H1 (cell line): Measurements from ENCODE around the gene AHRR. TPM values are rescaled to one million over a fixed set of nuclear protein-coding genes. Genes with fewer than 3 reads are reported as not detected.

ENCODE experiments used
- CTCF ChIA-PET: fragments of 300-600 bp; sonication (Branson Sonifier 250); formaldehyde crosslinking; loops from one replicate; lab custom pipeline; 2021; ENCODE audit not compliant: partially characterized antibody; lab: Charles Lee
- POLR2A ChIA-PET: fragments of 300-600 bp; sonication (Branson Sonifier 250); formaldehyde crosslinking; loops from one replicate; lab custom pipeline; 2021; ENCODE audit warnings: inconsistent platforms; ENCODE audit not compliant: partially characterized antibody; lab: Charles Lee
- DNase-seq, 2 experiments: peaks; one replicate each; pipeline versions ENCODE4 v3.0.0 to v3.0.0-alpha.2; 2010 to 2022; ENCODE audit warnings: low spot score in 2 of 2, low read depth in 1 of 2, mixed read lengths in 1 of 2
- FAIRE-seq: peaks from 2 replicates; lab custom pipeline; 2011; peaks lifted over from hg19 to GRCh38; lab: Jason Lieb, UNC
- H2AFZ ChIP-seq: 2 replicates; pipeline ENCODE4 v1.8.1; 2012; ENCODE audit warnings: low read length, inconsistent platforms
- H2AK5ac ChIP-seq: 2 replicates; pipeline ENCODE4 v1.6.1; 2013; ENCODE audit warnings: low read depth, low read length
- H2BK120ac ChIP-seq: replicated peaks from 2 replicates; pipeline ENCODE3; 2013; ENCODE audit warnings: low read depth, low read length, inconsistent platforms
- H2BK12ac ChIP-seq: 2 replicates; pipeline ENCODE4 v1.6.1; 2013; ENCODE audit warnings: low read depth, low read length
- H2BK15ac ChIP-seq: 2 replicates; pipeline ENCODE4 v1.6.1; 2013; ENCODE audit warnings: low read length
- H2BK20ac ChIP-seq: 2 replicates; pipeline ENCODE4 v1.6.1; 2013; ENCODE audit warnings: low read length
- H2BK5ac ChIP-seq: 2 replicates; pipeline ENCODE4 v1.6.1; 2013; ENCODE audit warnings: low read depth, low read length
- H3K14ac ChIP-seq: 2 replicates; pipeline ENCODE4 v1.6.1; 2013; ENCODE audit warnings: inconsistent platforms; ENCODE audit not compliant: insufficient read length
- H3K18ac ChIP-seq: 2 replicates; pipeline ENCODE4 v1.6.1; 2013; ENCODE audit warnings: low read length; ENCODE audit errors: extremely low read depth
- H3K23ac ChIP-seq: 2 replicates; pipeline ENCODE4 v1.6.1; 2013; ENCODE audit warnings: inconsistent platforms; ENCODE audit not compliant: insufficient read length
- H3K23me2 ChIP-seq: 2 replicates; pipeline ENCODE4 v1.6.1; 2013; ENCODE audit warnings: low read depth, low read length
- H3K27ac ChIP-seq: 2 replicates; pipeline ENCODE4 v1.6.1; 2011; ENCODE audit warnings: low read depth, low read length, inconsistent platforms
- H3K27me3 ChIP-seq, 4 experiments: replicated peaks in 1 of 4; 1 replicate in 1 of 4; 2 replicates in 3 of 4; pipeline versions ENCODE4 v1.6.1 to v1.8.1; 2011 to 2013; ENCODE audit warnings: low read length in 3 of 4, mild to moderate bottlenecking in 3 of 4, inconsistent platforms in 2 of 4, mixed read lengths in 2 of 4, moderate library complexity in 1 of 4; ENCODE audit not compliant: control insufficient read depth in 3 of 4, insufficient read depth in 3 of 4; ENCODE audit errors: extremely low read depth in 1 of 4
- H3K36me3 ChIP-seq, 4 experiments: 2 replicates each; pipeline versions ENCODE4 v1.6.1 to v1.8.1; 2011 to 2013; ENCODE audit warnings: mild to moderate bottlenecking in 4 of 4, low read length in 3 of 4, moderate library complexity in 2 of 4, control low read depth in 1 of 4, inconsistent platforms in 1 of 4; ENCODE audit not compliant: insufficient read depth in 4 of 4, control insufficient read depth in 2 of 4
- H3K4ac ChIP-seq: replicated peaks from 2 replicates; pipeline ENCODE3; 2013; ENCODE audit warnings: low read length, low read depth, mixed read lengths, inconsistent platforms; ENCODE audit not compliant: insufficient read length
- H3K4me1 ChIP-seq, 4 experiments: replicated peaks in 1 of 4; 1 replicate in 1 of 4; 2 replicates in 3 of 4; pipeline versions ENCODE4 v1.6.1 to v1.8.1; 2011 to 2013; ENCODE audit warnings: low read length in 3 of 4, inconsistent platforms in 2 of 4, mixed read lengths in 1 of 4; ENCODE audit not compliant: insufficient read depth in 4 of 4, control insufficient read depth in 3 of 4
- H3K4me2 ChIP-seq, 2 experiments: 2 replicates each; pipeline versions ENCODE4 v1.6.1 to v1.8.1; 2011 to 2013; ENCODE audit warnings: low read depth in 2 of 2, low read length in 2 of 2, control low read depth in 1 of 2, inconsistent platforms in 1 of 2, mild to moderate bottlenecking in 1 of 2; ENCODE audit not compliant: insufficient read depth in 1 of 2
- H3K4me3 ChIP-seq, 4 experiments: fragments of 200-600, 300-600 bp in 1 of 4; sonication (generic), shearing (Covaris generic), sonication (Bioruptor Twin) in 1 of 4; 2 replicates each; pipeline versions ENCODE4 v1.5.1 to v1.8.1; 2011 to 2016; ENCODE audit warnings: low read length in 4 of 4, low read depth in 3 of 4, control low read depth in 2 of 4, inconsistent platforms in 2 of 4, mild to moderate bottlenecking in 2 of 4, mixed read lengths in 1 of 4, moderate library complexity in 1 of 4; ENCODE audit not compliant: insufficient read depth in 2 of 4; ENCODE audit errors: extremely low read depth in 1 of 4
- H3K56ac ChIP-seq: replicated peaks from 2 replicates; pipeline ENCODE3; 2013; ENCODE audit warnings: low read depth, mild to moderate bottlenecking, mixed read lengths, low read length, inconsistent platforms; ENCODE audit not compliant: insufficient read length
- H3K79me1 ChIP-seq: 2 replicates; pipeline ENCODE4 v1.6.1; 2013; ENCODE audit warnings: low read depth, low read length, control low read depth
- H3K79me2 ChIP-seq, 2 experiments: 2 replicates each; pipeline versions ENCODE4 v1.6.1 to v1.8.1; 2012 to 2013; ENCODE audit warnings: low read length in 2 of 2, mild to moderate bottlenecking in 2 of 2, inconsistent platforms in 1 of 2; ENCODE audit not compliant: insufficient read depth in 2 of 2, control insufficient read depth in 1 of 2
- H3K9ac ChIP-seq, 4 experiments: replicated peaks in 1 of 4; 1 replicate in 1 of 4; 2 replicates in 3 of 4; pipeline versions ENCODE4 v1.6.1 to v1.8.1; 2011 to 2013; ENCODE audit warnings: low read depth in 3 of 4, low read length in 3 of 4, control low read depth in 2 of 4, mild to moderate bottlenecking in 2 of 4, moderate library complexity in 2 of 4, inconsistent platforms in 1 of 4; ENCODE audit errors: extremely low read depth in 1 of 4
- H3K9me3 ChIP-seq, 2 experiments: 2 replicates each; pipeline versions ENCODE4 v1.6.1 to v1.8.1; 2012 to 2013; ENCODE audit warnings: mild to moderate bottlenecking in 2 of 2, moderate library complexity in 2 of 2, control low read depth in 1 of 2, inconsistent platforms in 1 of 2, low read depth in 1 of 2, low read length in 1 of 2, mixed read lengths in 1 of 2; ENCODE audit not compliant: insufficient read depth in 2 of 2
- H4K20me1 ChIP-seq, 2 experiments: replicated peaks in 1 of 2; 2 replicates each; pipeline versions ENCODE3 to v1.8.1; 2011 to 2013; ENCODE audit warnings: inconsistent platforms in 2 of 2, low read length in 2 of 2, mild to moderate bottlenecking in 1 of 2; ENCODE audit not compliant: insufficient read depth in 2 of 2, control insufficient read depth in 1 of 2
- H4K5ac ChIP-seq: 2 replicates; pipeline ENCODE4 v1.6.1; 2013; ENCODE audit warnings: low read length, low read depth, mixed read lengths, inconsistent platforms; ENCODE audit not compliant: insufficient read length
- H4K8ac ChIP-seq: 2 replicates; pipeline ENCODE4 v1.8.0; 2013; ENCODE audit warnings: mild to moderate bottlenecking, moderate library complexity, low read length, inconsistent platforms; ENCODE audit not compliant: insufficient read depth; ENCODE audit errors: extremely low read depth
- H4K91ac ChIP-seq: replicated peaks from 2 replicates; pipeline ENCODE3; 2013; ENCODE audit warnings: low read length, mixed read lengths, inconsistent platforms; ENCODE audit not compliant: insufficient read length
- BCL11A ChIP-seq, 2 experiments: IDR thresholded peaks; one replicate each; pipeline ENCODE4 v1.6.1; 2011; ENCODE audit warnings: low read depth in 2 of 2, low read length in 2 of 2, mild to moderate bottlenecking in 2 of 2
- CEBPB ChIP-seq: IDR thresholded peaks from 2 replicates; pipeline ENCODE4 v1.6.1; 2012; ENCODE audit warnings: low read depth, low read length
- CTBP2 ChIP-seq: IDR thresholded peaks from 2 replicates; pipeline ENCODE4 v1.7.0; 2011; ENCODE audit warnings: borderline replicate concordance, mild to moderate bottlenecking, moderate library complexity, mixed read lengths, low read length; ENCODE audit not compliant: insufficient read depth, insufficient read length
- EGR1 ChIP-seq: IDR thresholded peaks from 2 replicates; pipeline ENCODE4 v1.6.1; 2011; ENCODE audit warnings: low read depth, low read length, borderline replicate concordance
- EP300 ChIP-seq, 2 experiments: IDR thresholded peaks; 1 replicate in 1 of 2; 2 replicates in 1 of 2; pipeline ENCODE4 v1.6.1; 2011 to 2012; ENCODE audit warnings: low read depth in 2 of 2, low read length in 2 of 2, mild to moderate bottlenecking in 2 of 2, borderline replicate concordance in 1 of 2, inconsistent platforms in 1 of 2, moderate library complexity in 1 of 2
- HDAC2 ChIP-seq, 2 experiments: fragments of 300-600 bp in 1 of 2; sonication (generic) in 1 of 2; IDR thresholded peaks; 2 replicates each; pipeline ENCODE4 v1.6.1; 2011 to 2012; ENCODE audit warnings: low read depth in 2 of 2, low read length in 2 of 2, mild to moderate bottlenecking in 2 of 2, moderate library complexity in 2 of 2, borderline replicate concordance in 1 of 2, inconsistent platforms in 1 of 2
- JUND ChIP-seq: IDR thresholded peaks from 2 replicates; pipeline ENCODE4 v1.6.1; 2011; ENCODE audit warnings: mild to moderate bottlenecking, improper control_type of control experiment, low read length
- PHF8 ChIP-seq: fragments of 200-600 bp; sonication (generic); conservative IDR thresholded peaks from 2 replicates; pipeline ENCODE4 v1.7.1; 2012; ENCODE audit warnings: low read depth, mild to moderate bottlenecking, inconsistent platforms, low read length, moderate library complexity
- POLR2AphosphoS5 ChIP-seq: IDR thresholded peaks from 2 replicates; pipeline ENCODE4 v1.6.1; 2011; ENCODE audit warnings: low read depth, low read length
- TAF7 ChIP-seq: optimal IDR thresholded peaks from 2 replicates; pipeline ENCODE3; 2011; ENCODE audit warnings: low read depth, mild to moderate bottlenecking, inconsistent platforms, low read length, moderate library complexity, borderline replicate concordance
- TCF12 ChIP-seq: IDR thresholded peaks from 2 replicates; pipeline ENCODE4 v1.6.1; 2011; ENCODE audit warnings: low read depth, mild to moderate bottlenecking, low read length
- YY1 ChIP-seq: IDR thresholded peaks from 2 replicates; pipeline ENCODE4 v1.6.1; 2011; ENCODE audit warnings: low read depth, mild to moderate bottlenecking, low read length
- WGBS, 2 experiments: shearing (Covaris generic) in 1 of 2; methylation state at CpG; one replicate each; pipeline versions ENCODE4 v1.1.6 to v1.1.7; 2013 to 2015; ENCODE audit warnings: low lambda C conversion rate in 2 of 2, mixed read lengths in 2 of 2, inconsistent platforms in 1 of 2, low coverage in 1 of 2, missing lambda C conversion rate in 1 of 2; ENCODE audit not compliant: insufficient replicate concordance in 2 of 2, insufficient coverage in 1 of 2, insufficient read length in 1 of 2; ENCODE audit errors: extremely low coverage in 1 of 2, missing lambda C conversion rate in 1 of 2; 5-methylcytosine and 5-hydroxymethylcytosine counted together
- polyA plus RNA-seq, 7 experiments: library from polyadenylated mRNA; depleted of rRNA in 3 of 7; stranded (reverse) in 5 of 7; unstranded in 2 of 7; fragments of >200 nt in 5 of 7; fragments of 200-250 nt in 2 of 7; gene quantifications; 1 replicate in 5 of 7; 2 replicates in 1 of 7; 4 replicates in 1 of 7; pipeline versions ENCODE4 v1.2.1 to v1.2.3, GENCODE V29; 2011 to 2013; ENCODE audit warnings: missing spikeins in 2 of 7, mixed read lengths in 2 of 7
- total RNA-seq: library from RNA; stranded (reverse); fragmentation: NEBNext Ultra II Directional; extraction: Animal tissue kit (Norgen Biotek cat#: 25700); gene quantifications from 2 replicates; pipeline ENCODE4 v1.2.1, GENCODE V29; 2021

Gene AHRR
- total and polyA plus RNA-seq, 2 of the 8 experiments (the other 6 are each of a cell fraction or from before 2014, with no cell fraction given): 0.41 to 0.80 TPM

- no peak for FAIRE-seq
- H3K4me3 ChIP-seq: no peak overlapping the region
- CTCF ChIA-PET: interaction anchor here (0.8 to 9.1 kb wide), 6 partner anchors 14 to 143 kb away, joined by 3 to 99 read pairs (median 4); no protein-coding TSS in a partner anchor
- TF ChIP-seq BCL11A (IDR thresholded peaks at IDR 0.05; ENCODE audit: low read depth in 2 of 2, low read length in 2 of 2): no peak
- no peak for TF ChIP-seq JUND
- TF ChIP-seq EP300 (IDR thresholded peaks at IDR 0.05; ENCODE audit: borderline replicate concordance in 1 of 2, low read depth in 2 of 2, low read length in 2 of 2): no peak
- TF ChIP-seq POLR2AphosphoS5: no peak
- TF ChIP-seq PHF8: no peak
- TF ChIP-seq CEBPB: no peak
- TF ChIP-seq TCF12: no peak
- no peak for TF ChIP-seq YY1
- no peak for TF ChIP-seq EGR1
- TF ChIP-seq TAF7: no peak
- TF ChIP-seq HDAC2 (IDR thresholded peaks at IDR 0.05; ENCODE audit: borderline replicate concordance in 1 of 2, low read depth in 2 of 2, low read length in 2 of 2): no peak
- TF ChIP-seq CTBP2: no peak
These were observed 96.0 kb downstream of the AHRR start for GRCh38 chr5:417301-418161.

More at GRCh38 chr5:417301-418161, 96.0 kb downstream of the AHRR start:
- Histone ChIP-seq H3K9ac (no peak overlapping the region), H3K79me2 (no peaks in the 10 kb centered on the region), H3K14ac (no peak overlapping the region), H4K5ac (no peak overlapping the region), H3K23ac (no peak overlapping the region), H3K23me2 (no peaks in the 10 kb centered on the region), H4K91ac (no peak overlapping the region), H2BK12ac (no peak overlapping the region), H3K36me3 (no peaks in the 10 kb centered on the region), H2BK15ac (no peak overlapping the region), H3K27ac (no peak overlapping the region), H4K20me1 (no peaks in the 10 kb centered on the region), H2AFZ (no peak overlapping the region), H2AK5ac (no peak overlapping the region), H3K56ac (no peak overlapping the region), H3K79me1 (no peaks in the 10 kb centered on the region), H3K4ac (no peak overlapping the region), H3K18ac (no peak overlapping the region), H3K4me2 (no peak overlapping the region), H2BK5ac (no peak overlapping the region), H2BK120ac (no peak overlapping the region), H3K27me3 (peaks cover 0 to 2% (median 0%) of the 10 kb centered on the region in 4 experiments; a peak in 1 of 7 replicates), H4K8ac (no peak overlapping the region; the same call in 1 of the 2 replicates), H3K9me3 (no peaks in the 10 kb centered on the region), H3K4me1 (peaks cover 0 to 10% (median 7%) of the 10 kb centered on the region in 4 experiments; a peak in 3 of 7 replicates), H2BK20ac (no peak overlapping the region)
- POLR2A ChIA-PET: interaction anchor here (1.1 kb wide), 1 partner anchor 11 kb away, joined by 3 read pairs; no protein-coding TSS in a partner anchor
- whole genome bisulfite sequencing, 2 experiments: 91% methylated on average over 14 of the region's 14 CpGs; no CpG with 5 or more reads in 1 of the 2 experiments
- DNase-seq: no peak
